HEK293 (cell line): Measurements from ENCODE around the gene ADCY10.

Experiments used
- CTCF ChIA-PET: fragments of 350-600 bp; formaldehyde crosslinking; extraction: SDS; loops from one replicate; lab custom pipeline; 2021; ENCODE audit warnings: antibody characterized with exemption; lab: Yijun Ruan, JAX
- POLR2A ChIA-PET: fragments of 300-600 bp; formaldehyde crosslinking; extraction: SDS; loops from one replicate; lab custom pipeline; 2020; ENCODE audit warnings: antibody characterized with exemption, inconsistent platforms; lab: Yijun Ruan, JAX
- H3K27ac ChIP-seq: fragments of 200-500 bp; sonication (Bioruptor generic); 2 replicates; pipeline ENCODE4 v1.5.1; 2014; ENCODE audit warnings: low read depth, low read length, control low read depth, inconsistent platforms; ENCODE audit errors: extremely low read depth
- H3K36me3 ChIP-seq, 2 experiments: fragments of 200-500 bp in 1 of 2; sonication (Bioruptor generic) in 1 of 2; 1 replicate in 1 of 2; 2 replicates in 1 of 2; pipeline ENCODE4 v1.5.1; 2014 to 2017; ENCODE audit warnings: inconsistent platforms in 2 of 2, low read length in 2 of 2; ENCODE audit not compliant: control insufficient read depth in 2 of 2, insufficient read depth in 1 of 2
- H3K4me1 ChIP-seq: fragments of 200-500 bp; sonication (Bioruptor generic); 2 replicates; pipeline ENCODE4 v1.5.1; 2014; ENCODE audit warnings: mild to moderate bottlenecking, low read length, inconsistent platforms; ENCODE audit not compliant: control insufficient read depth, insufficient read depth
- H3K4me3 ChIP-seq: 2 replicates; pipeline ENCODE4 v1.5.1; 2011; ENCODE audit warnings: low read depth, mild to moderate bottlenecking, control low read depth, low read length, moderate library complexity
- H3K9me3 ChIP-seq: fragments of 200-500 bp; sonication (Bioruptor generic); 2 replicates; pipeline ENCODE4 v1.5.1; 2014; ENCODE audit warnings: low read depth, low read length, inconsistent platforms; ENCODE audit not compliant: control insufficient read depth, insufficient read depth
- GLI2 ChIP-seq: fragments of 450-650 bp; formaldehyde crosslinking; IDR thresholded peaks from 2 replicates; pipeline ENCODE4; 2017; ENCODE audit warnings: missing biosample characterization, missing genetic modification characterization, low read depth, borderline replicate concordance
- INSM2 ChIP-seq: fragments of 450-650 bp; formaldehyde crosslinking; IDR thresholded peaks from 2 replicates; pipeline ENCODE4 v1.5.1; 2016; ENCODE audit warnings: missing biosample characterization, missing genetic modification characterization
- KLF1 ChIP-seq: fragments of 450-650 bp; formaldehyde crosslinking; IDR thresholded peaks from 2 replicates; pipeline ENCODE4 v1.5.1; 2016; ENCODE audit warnings: missing biosample characterization, missing genetic modification characterization
- KLF8 ChIP-seq: fragments of 450-650 bp; formaldehyde crosslinking; IDR thresholded peaks from 2 replicates; pipeline ENCODE4 v1.5.1; 2016; ENCODE audit warnings: missing biosample characterization, missing genetic modification characterization
- OSR2 ChIP-seq: fragments of 450-650 bp; formaldehyde crosslinking; IDR thresholded peaks from 2 replicates; pipeline ENCODE4 v1.5.1; 2016; ENCODE audit warnings: missing biosample characterization, missing genetic modification characterization
- SP2 ChIP-seq: fragments of 450-650 bp; formaldehyde crosslinking; IDR thresholded peaks from 2 replicates; pipeline ENCODE4 v1.5.1; 2016; ENCODE audit warnings: missing biosample characterization, missing genetic modification characterization
- SP7 ChIP-seq: fragments of 450-650 bp; formaldehyde crosslinking; IDR thresholded peaks from 2 replicates; pipeline ENCODE4 v1.5.1; 2016; ENCODE audit warnings: missing biosample characterization, missing genetic modification characterization
- ZBTB1 ChIP-seq: fragments of 450-650 bp; formaldehyde crosslinking; IDR thresholded peaks from 2 replicates; pipeline ENCODE4 v1.5.1; 2016; ENCODE audit warnings: missing biosample characterization, missing genetic modification characterization
- ZBTB20 ChIP-seq: fragments of 450-650 bp; formaldehyde crosslinking; IDR thresholded peaks from 2 replicates; pipeline ENCODE4 v1.5.1; 2016; ENCODE audit warnings: missing biosample characterization, missing genetic modification characterization
- ZFP37 ChIP-seq: fragments of 450-650 bp; formaldehyde crosslinking; IDR thresholded peaks from 2 replicates; pipeline ENCODE4 v1.5.1; 2016; ENCODE audit warnings: missing biosample characterization, missing genetic modification characterization
- ZNF140 ChIP-seq: fragments of 450-650 bp; formaldehyde crosslinking; IDR thresholded peaks from 2 replicates; pipeline ENCODE4 v1.5.1; 2016; ENCODE audit warnings: missing biosample characterization, missing genetic modification characterization
- ZNF169 ChIP-seq: fragments of 450-650 bp; formaldehyde crosslinking; IDR thresholded peaks from 2 replicates; pipeline ENCODE4 v1.5.1; 2016; ENCODE audit warnings: missing biosample characterization, missing genetic modification characterization
- ZNF214 ChIP-seq: fragments of 450-650 bp; formaldehyde crosslinking; IDR thresholded peaks from 2 replicates; pipeline ENCODE4 v1.5.1; 2017; ENCODE audit warnings: missing biosample characterization, mild to moderate bottlenecking, missing genetic modification characterization, borderline replicate concordance
- ZNF239 ChIP-seq: fragments of 450-650 bp; formaldehyde crosslinking; IDR thresholded peaks from 2 replicates; pipeline ENCODE4 v1.5.1; 2016; ENCODE audit warnings: missing biosample characterization, missing genetic modification characterization
- ZNF292 ChIP-seq: fragments of 450-650 bp; formaldehyde crosslinking; IDR thresholded peaks from 2 replicates; pipeline ENCODE4 v1.5.1; 2016; ENCODE audit warnings: low read depth, missing biosample characterization, missing genetic modification characterization, borderline replicate concordance
- ZNF37A ChIP-seq: fragments of 450-650 bp; IDR thresholded peaks from 2 replicates; pipeline ENCODE4 v1.5.1; 2018; ENCODE audit warnings: missing biosample characterization, missing genetic modification characterization
- ZNF394 ChIP-seq: fragments of 450-650 bp; formaldehyde crosslinking; IDR thresholded peaks from 2 replicates; pipeline ENCODE4 v1.5.1; 2016; ENCODE audit warnings: missing biosample characterization, missing genetic modification characterization, mild to moderate bottlenecking, moderate library complexity, borderline replicate concordance
- ZNF473 ChIP-seq: fragments of 450-650 bp; formaldehyde crosslinking; IDR thresholded peaks from 2 replicates; pipeline ENCODE4 v1.5.1; 2017; ENCODE audit warnings: missing biosample characterization, missing genetic modification characterization
- ZNF529 ChIP-seq: fragments of 450-650 bp; formaldehyde crosslinking; IDR thresholded peaks from 2 replicates; pipeline ENCODE4 v1.5.1; 2017; ENCODE audit warnings: missing genetic modification characterization, missing biosample characterization; ENCODE audit not compliant: insufficient replicate concordance
- ZNF626 ChIP-seq: fragments of 450-650 bp; sonication (Bioruptor Pico); formaldehyde crosslinking; IDR thresholded peaks from 2 replicates; pipeline ENCODE4 v1.5.1; 2018; ENCODE audit warnings: missing biosample characterization, missing genetic modification characterization, inconsistent platforms
- ZNF677 ChIP-seq: fragments of 450-650 bp; IDR thresholded peaks from 2 replicates; pipeline ENCODE4 v1.5.0; 2018; ENCODE audit warnings: missing biosample characterization, mild to moderate bottlenecking, missing genetic modification characterization, moderate library complexity
- ZNF776 ChIP-seq: fragments of 450-650 bp; formaldehyde crosslinking; IDR thresholded peaks from 2 replicates; pipeline ENCODE4 v1.5.0; 2017; ENCODE audit warnings: missing biosample characterization, missing genetic modification characterization, borderline replicate concordance
- TF ChIP-seq, protein P1 (sequence below): fragments of 450-650 bp; formaldehyde crosslinking; IDR thresholded peaks from 2 replicates; pipeline ENCODE4 v1.5.1; 2016; ENCODE audit warnings: missing biosample characterization, missing genetic modification characterization, borderline replicate concordance
- TF ChIP-seq, protein P2 (sequence below): fragments of 450-650 bp; formaldehyde crosslinking; IDR thresholded peaks from 2 replicates; pipeline ENCODE4 v1.5.1; 2017; ENCODE audit warnings: missing biosample characterization, missing genetic modification characterization
- TF ChIP-seq, protein P3 (sequence below): fragments of 450-650 bp; formaldehyde crosslinking; IDR thresholded peaks from 2 replicates; pipeline ENCODE4 v1.5.1; 2016; ENCODE audit warnings: missing biosample characterization, missing genetic modification characterization, low read depth

Gene ADCY10

GRCh38 chr1:167927046-167927754, 13.3 kb upstream of the ADCY10 start:
- TF ChIP-seq ZNF776 (tag by site-specific recombination), result no peak
- TF ChIP-seq ZNF37A (tag by site-specific recombination), result no peak
- no peak for TF ChIP-seq ZNF140 (tag by site-specific recombination)
- TF ChIP-seq, protein P1, sequence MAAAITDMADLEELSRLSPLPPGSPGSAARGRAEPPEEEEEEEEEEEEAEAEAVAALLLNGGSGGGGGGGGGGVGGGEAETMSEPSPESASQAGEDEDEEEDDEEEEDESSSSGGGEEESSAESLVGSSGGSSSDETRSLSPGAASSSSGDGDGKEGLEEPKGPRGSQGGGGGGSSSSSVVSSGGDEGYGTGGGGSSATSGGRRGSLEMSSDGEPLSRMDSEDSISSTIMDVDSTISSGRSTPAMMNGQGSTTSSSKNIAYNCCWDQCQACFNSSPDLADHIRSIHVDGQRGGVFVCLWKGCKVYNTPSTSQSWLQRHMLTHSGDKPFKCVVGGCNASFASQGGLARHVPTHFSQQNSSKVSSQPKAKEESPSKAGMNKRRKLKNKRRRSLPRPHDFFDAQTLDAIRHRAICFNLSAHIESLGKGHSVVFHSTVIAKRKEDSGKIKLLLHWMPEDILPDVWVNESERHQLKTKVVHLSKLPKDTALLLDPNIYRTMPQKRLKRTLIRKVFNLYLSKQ (tag by site-specific recombination), result no peak
- TF ChIP-seq OSR2 (tag by site-specific recombination), result no peak
- no peak for TF ChIP-seq ZFP37 (tag by site-specific recombination)
- TF ChIP-seq, protein P2, sequence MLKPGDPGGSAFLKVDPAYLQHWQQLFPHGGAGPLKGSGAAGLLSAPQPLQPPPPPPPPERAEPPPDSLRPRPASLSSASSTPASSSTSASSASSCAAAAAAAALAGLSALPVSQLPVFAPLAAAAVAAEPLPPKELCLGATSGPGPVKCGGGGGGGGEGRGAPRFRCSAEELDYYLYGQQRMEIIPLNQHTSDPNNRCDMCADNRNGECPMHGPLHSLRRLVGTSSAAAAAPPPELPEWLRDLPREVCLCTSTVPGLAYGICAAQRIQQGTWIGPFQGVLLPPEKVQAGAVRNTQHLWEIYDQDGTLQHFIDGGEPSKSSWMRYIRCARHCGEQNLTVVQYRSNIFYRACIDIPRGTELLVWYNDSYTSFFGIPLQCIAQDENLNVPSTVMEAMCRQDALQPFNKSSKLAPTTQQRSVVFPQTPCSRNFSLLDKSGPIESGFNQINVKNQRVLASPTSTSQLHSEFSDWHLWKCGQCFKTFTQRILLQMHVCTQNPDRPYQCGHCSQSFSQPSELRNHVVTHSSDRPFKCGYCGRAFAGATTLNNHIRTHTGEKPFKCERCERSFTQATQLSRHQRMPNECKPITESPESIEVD, result no peak; the same call in 1 of the 2 replicates
- TF ChIP-seq ZNF677 (tag by site-specific recombination), result no peak
- no peak for TF ChIP-seq ZNF239 (tag by site-specific recombination)
- Histone ChIP-seq H3K36me3 (no peaks in the 10 kb centered on the region), H3K9me3 (no peaks in the 10 kb centered on the region), H3K4me1 (peaks cover 17% of the 10 kb centered on the region), H3K27ac (peak overlapping the region; percentile 58), H3K4me3 (no peak overlapping the region)
- ChIA-PET CTCF (interaction anchor here (0.8 to 1.6 kb wide), 2 partner anchors 9 to 155 kb away, joined by 6 to 7 read pairs; no protein-coding TSS in a partner anchor), POLR2A (interaction anchor here (0.5 to 3.7 kb wide), 3 partner anchors 9 to 211 kb away, joined by 3 to 37 read pairs (median 5); partner anchors contain the start of genes DCAF6 and MPC2)

- POLR2A ChIA-PET, result interaction anchor here (0.5 to 3.7 kb wide), 3 partner anchors 10 to 210 kb away, joined by 3 to 37 read pairs (median 5); partner anchors contain the start of genes DCAF6 and MPC2
- CTCF ChIA-PET, result interaction anchor here (0.8 to 1.6 kb wide), 2 partner anchors 8 to 156 kb away, joined by 6 to 7 read pairs; no protein-coding TSS in a partner anchor
- H3K9me3 ChIP-seq, result no peaks in the 10 kb centered on the region
- peaks cover 17% of the 10 kb centered on the region for H3K4me1 ChIP-seq
- H3K36me3 ChIP-seq, result no peaks in the 10 kb centered on the region
- peak overlapping the region; percentile 58 for H3K27ac ChIP-seq
- H3K4me3 ChIP-seq, result no peak overlapping the region
- TF ChIP-seq INSM2 (tag by site-specific recombination), result no peak
- TF ChIP-seq KLF8 (tag by site-specific recombination), result peak; percentile 62; the same call in 1 of the 2 replicates
- TF ChIP-seq KLF1 (tag by site-specific recombination), result no peak
- TF ChIP-seq GLI2 (tag by site-specific recombination), result 0 out of 2 replicates have a peak, but pooled peaks have one; percentile 6
- TF ChIP-seq ZNF473 (tag by site-specific recombination), result no peak
- no peak for TF ChIP-seq SP2 (tag by site-specific recombination)
- no peak for TF ChIP-seq ZNF169 (tag by site-specific recombination)
- TF ChIP-seq, protein P3, sequence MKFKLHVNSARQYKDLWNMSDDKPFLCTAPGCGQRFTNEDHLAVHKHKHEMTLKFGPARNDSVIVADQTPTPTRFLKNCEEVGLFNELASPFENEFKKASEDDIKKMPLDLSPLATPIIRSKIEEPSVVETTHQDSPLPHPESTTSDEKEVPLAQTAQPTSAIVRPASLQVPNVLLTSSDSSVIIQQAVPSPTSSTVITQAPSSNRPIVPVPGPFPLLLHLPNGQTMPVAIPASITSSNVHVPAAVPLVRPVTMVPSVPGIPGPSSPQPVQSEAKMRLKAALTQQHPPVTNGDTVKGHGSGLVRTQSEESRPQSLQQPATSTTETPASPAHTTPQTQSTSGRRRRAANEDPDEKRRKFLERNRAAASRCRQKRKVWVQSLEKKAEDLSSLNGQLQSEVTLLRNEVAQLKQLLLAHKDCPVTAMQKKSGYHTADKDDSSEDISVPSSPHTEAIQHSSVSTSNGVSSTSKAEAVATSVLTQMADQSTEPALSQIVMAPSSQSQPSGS, result no peak
- TF ChIP-seq ZNF626, result no peak
- TF ChIP-seq ZNF529, result no peak
- TF ChIP-seq ZNF394 (tag by site-specific recombination), result no peak
- no peak for TF ChIP-seq ZNF214 (tag by site-specific recombination)
- TF ChIP-seq, protein P2, result peak; percentile 91
- no peak for TF ChIP-seq ZNF292 (tag by site-specific recombination)
- no peak; the same call in 1 of the 2 replicates for TF ChIP-seq SP7 (tag by site-specific recombination)
- TF ChIP-seq ZBTB1 (tag by site-specific recombination), result no peak
- TF ChIP-seq ZBTB20 (tag by site-specific recombination), result no peak
Measured at GRCh38 chr1:167926486-167926997, 12.6 kb upstream of the ADCY10 start.
